ENCODE data around the gene WDR5. TPM values are rescaled to one million over a fixed set of nuclear protein-coding genes. Genes with fewer than 3 reads are reported as not detected.
A peak's percentile ranks its signal among the peaks of the same experiment; 100 is the strongest.

The WDR5 gene
- total and polyA plus RNA-seq, 2 of the 13 experiments (the other 11 are each of a cell fraction or from before 2014, with no cell fraction given): 34.3 TPM

GRCh38 chr9:134169724-134170401 is 34.0 kb downstream of the WDR5 start (continued):
- TF ChIP-seq, protein P1, sequence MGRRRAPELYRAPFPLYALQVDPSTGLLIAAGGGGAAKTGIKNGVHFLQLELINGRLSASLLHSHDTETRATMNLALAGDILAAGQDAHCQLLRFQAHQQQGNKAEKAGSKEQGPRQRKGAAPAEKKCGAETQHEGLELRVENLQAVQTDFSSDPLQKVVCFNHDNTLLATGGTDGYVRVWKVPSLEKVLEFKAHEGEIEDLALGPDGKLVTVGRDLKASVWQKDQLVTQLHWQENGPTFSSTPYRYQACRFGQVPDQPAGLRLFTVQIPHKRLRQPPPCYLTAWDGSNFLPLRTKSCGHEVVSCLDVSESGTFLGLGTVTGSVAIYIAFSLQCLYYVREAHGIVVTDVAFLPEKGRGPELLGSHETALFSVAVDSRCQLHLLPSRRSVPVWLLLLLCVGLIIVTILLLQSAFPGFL (CRISPR knock-in tag; IDR thresholded peaks at IDR 0.05): no peak
- no peak; the same call in 1 of the 2 replicates for TF ChIP-seq ZFP91 (CRISPR knock-in tag; IDR thresholded peaks at IDR 0.05; ENCODE audit: borderline replicate concordance)
- TF ChIP-seq EP300 (IDR thresholded peaks at IDR 0.05; ENCODE audit: low read depth in 2 of 2, low read length in 2 of 2): no peak
- no peak for TF ChIP-seq EP300 (CRISPR knock-in tag; IDR thresholded peaks at IDR 0.05; ENCODE audit: borderline replicate concordance)
- no peak for TF ChIP-seq ZNF709 (CRISPR knock-in tag; IDR thresholded peaks at IDR 0.05)
- TF ChIP-seq MTA1 (CRISPR knock-in tag; IDR thresholded peaks at IDR 0.05; ENCODE audit: borderline replicate concordance): peak; percentile 36; the same call in 1 of the 2 replicates
- TF ChIP-seq GTF3A (CRISPR knock-in tag; conservative IDR thresholded peaks at IDR 0.05): no peak
- TF ChIP-seq ZSCAN9 (CRISPR knock-in tag; IDR thresholded peaks at IDR 0.05; ENCODE audit: borderline replicate concordance): no peak
- no peak; the same call in 1 of the 2 replicates for TF ChIP-seq PATZ1 (CRISPR knock-in tag; IDR thresholded peaks at IDR 0.05)
- TF ChIP-seq IKZF1 (IDR thresholded peaks at IDR 0.05): no peak
- TF ChIP-seq ETV5 (CRISPR knock-in tag; IDR thresholded peaks at IDR 0.05; ENCODE audit: borderline replicate concordance): no peak
- TF ChIP-seq ETS1 (CRISPR knock-in tag; IDR thresholded peaks at IDR 0.05): no peak
- TF ChIP-seq, protein P2, sequence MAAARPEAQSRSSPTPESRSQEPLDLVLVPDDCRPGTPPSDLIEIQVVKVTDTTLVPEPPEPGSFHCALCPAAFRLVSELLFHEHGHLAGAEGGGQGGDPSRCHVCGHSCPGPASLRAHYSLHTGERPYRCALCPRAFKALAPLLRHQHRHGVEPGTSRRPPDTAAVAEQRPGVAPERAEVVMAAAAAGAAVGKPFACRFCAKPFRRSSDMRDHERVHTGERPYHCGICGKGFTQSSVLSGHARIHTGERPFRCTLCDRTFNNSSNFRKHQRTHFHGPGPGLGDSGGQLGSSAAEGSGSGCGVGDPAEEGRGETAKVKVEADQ (CRISPR knock-in tag; IDR thresholded peaks at IDR 0.05; ENCODE audit: borderline replicate concordance): no peak
- TF ChIP-seq ZNF768 (CRISPR knock-in tag; IDR thresholded peaks at IDR 0.05): peak; percentile 60; the same call in 1 of the 2 replicates
- TF ChIP-seq ZNF18 (CRISPR knock-in tag; IDR thresholded peaks at IDR 0.05; ENCODE audit: insufficient replicate concordance): no peak
- no peak for TF ChIP-seq NKX3-1 (CRISPR knock-in tag; IDR thresholded peaks at IDR 0.05)
- no peak for TF ChIP-seq HDAC1 (CRISPR knock-in tag; IDR thresholded peaks at IDR 0.05)
- no peak for TF ChIP-seq ZFP36L2 (CRISPR knock-in tag; IDR thresholded peaks at IDR 0.05)
- TF ChIP-seq, protein P3, sequence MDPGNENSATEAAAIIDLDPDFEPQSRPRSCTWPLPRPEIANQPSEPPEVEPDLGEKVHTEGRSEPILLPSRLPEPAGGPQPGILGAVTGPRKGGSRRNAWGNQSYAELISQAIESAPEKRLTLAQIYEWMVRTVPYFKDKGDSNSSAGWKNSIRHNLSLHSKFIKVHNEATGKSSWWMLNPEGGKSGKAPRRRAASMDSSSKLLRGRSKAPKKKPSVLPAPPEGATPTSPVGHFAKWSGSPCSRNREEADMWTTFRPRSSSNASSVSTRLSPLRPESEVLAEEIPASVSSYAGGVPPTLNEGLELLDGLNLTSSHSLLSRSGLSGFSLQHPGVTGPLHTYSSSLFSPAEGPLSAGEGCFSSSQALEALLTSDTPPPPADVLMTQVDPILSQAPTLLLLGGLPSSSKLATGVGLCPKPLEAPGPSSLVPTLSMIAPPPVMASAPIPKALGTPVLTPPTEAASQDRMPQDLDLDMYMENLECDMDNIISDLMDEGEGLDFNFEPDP (CRISPR knock-in tag; conservative IDR thresholded peaks at IDR 0.05): no peak
- TF ChIP-seq ZNF746 (CRISPR knock-in tag; IDR thresholded peaks at IDR 0.05): no peak
